Activated CD8-positive, alpha-beta memory T cell treated with anti-CD3 and anti-CD28 coated beads for 36 hours (primary cell): Measurements from ENCODE around the gene PFN3. TPM values are rescaled to one million over a fixed set of nuclear protein-coding genes. Genes with fewer than 3 reads are reported as not detected.

Experiments
- CTCF ChIA-PET: fragments of 350-600 bp; sonication (Branson Sonifier 250); formaldehyde crosslinking; loops from one replicate; lab custom pipeline; 2021; ENCODE audit warnings: antibody characterized with exemption; lab: Charles Lee
- POLR2A ChIA-PET: fragments of 350-600 bp; sonication (Branson Sonifier 250); formaldehyde crosslinking; loops from one replicate; lab custom pipeline; 2021; ENCODE audit warnings: antibody characterized with exemption; lab: Charles Lee
- total RNA-seq, 2 experiments: library from RNA; stranded (reverse); gene quantifications; one replicate each; pipeline ENCODE4 v1.2.3, GENCODE V29; 2021

The PFN3 gene
- total RNA-seq, 2 experiments from 2014 or later = not detected

DNA sequence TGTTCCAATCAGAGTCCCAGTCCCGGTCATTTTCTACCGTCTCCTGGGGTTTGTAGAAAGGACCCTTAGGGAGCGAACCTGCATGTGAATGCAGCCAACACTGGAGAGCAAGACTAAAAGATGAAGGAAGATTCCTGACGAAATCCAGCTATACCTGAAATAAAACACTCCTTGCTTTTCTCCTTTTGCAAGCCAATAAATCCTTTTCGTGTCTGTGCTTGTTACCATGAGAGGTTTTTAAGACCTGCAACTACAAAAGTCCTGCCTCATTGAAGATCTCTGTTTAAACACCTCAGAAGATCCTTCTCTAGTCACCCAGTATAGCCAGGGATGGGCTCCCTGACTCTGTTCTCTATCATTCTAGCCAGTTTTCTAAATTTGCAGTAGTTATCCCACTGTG lies 26.2 kb downstream of the PFN3 start:
- CTCF ChIA-PET = interaction anchor here (1.2 to 11.9 kb wide), 4 partner anchors 13 to 57 kb away, joined by 3 to 132 read pairs (median 20); partner anchors contain the start of gene SLC34A1
- POLR2A ChIA-PET = no interaction called here

DNA sequence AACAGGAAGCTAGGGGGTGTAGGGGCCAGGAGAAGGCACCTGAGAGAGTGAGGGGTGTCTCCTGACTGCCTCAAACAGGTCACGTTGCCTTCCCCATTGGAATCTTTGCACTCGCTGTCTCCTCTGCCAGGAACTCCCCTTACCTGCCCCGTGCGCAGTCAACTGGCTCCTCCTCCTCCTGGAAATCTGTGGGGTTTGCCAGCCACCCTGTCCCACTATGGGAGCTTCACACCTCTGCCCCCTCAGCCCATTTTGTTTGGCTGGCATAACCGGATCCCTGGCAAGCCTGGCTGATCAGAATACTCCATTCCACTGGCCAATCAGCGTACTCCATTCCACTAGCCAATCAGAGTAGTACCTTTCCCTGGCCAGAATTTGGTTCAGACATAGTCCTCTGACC lies 26.7 kb downstream of the PFN3 start:
- ChIA-PET CTCF (interaction anchor here (0.9 to 11.9 kb wide), 7 partner anchors 10 to 82 kb away, joined by 3 to 132 read pairs (median 7); partner anchors contain the start of gene SLC34A1), POLR2A (interaction anchor here (0.7 kb wide), 1 partner anchor 9 kb away, joined by 5 read pairs; no protein-coding TSS in a partner anchor)

DNA sequence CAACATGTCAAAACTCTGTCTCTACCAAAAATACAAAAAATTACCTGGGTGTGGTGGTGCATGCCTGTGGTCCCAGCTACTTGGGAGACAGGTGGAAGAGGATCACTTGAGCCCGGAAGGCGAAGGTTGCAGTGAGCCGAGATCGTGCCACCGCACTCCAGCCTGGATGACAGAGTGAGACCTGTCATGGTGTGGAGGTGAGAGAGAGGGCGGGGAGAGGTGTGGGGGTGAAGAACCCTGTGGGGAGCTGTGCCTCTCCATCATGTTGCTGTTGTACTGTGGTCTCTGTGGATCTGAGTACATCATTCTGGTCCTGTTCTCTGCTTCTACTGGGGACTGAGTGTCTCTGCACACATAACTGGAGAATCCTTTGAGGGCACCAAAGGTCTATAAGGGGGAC lies 27.6 kb downstream of the PFN3 start:
- POLR2A ChIA-PET = interaction anchor here (0.7 to 1.5 kb wide), 3 partner anchors 10 to 17 kb away, joined by 4 to 5 read pairs (median 5); no protein-coding TSS in a partner anchor
- CTCF ChIA-PET = interaction anchor here (0.7 to 11.9 kb wide), 9 partner anchors 11 to 83 kb away, joined by 3 to 132 read pairs (median 6); partner anchors contain the start of genes GRK6, LMAN2 and SLC34A1

DNA sequence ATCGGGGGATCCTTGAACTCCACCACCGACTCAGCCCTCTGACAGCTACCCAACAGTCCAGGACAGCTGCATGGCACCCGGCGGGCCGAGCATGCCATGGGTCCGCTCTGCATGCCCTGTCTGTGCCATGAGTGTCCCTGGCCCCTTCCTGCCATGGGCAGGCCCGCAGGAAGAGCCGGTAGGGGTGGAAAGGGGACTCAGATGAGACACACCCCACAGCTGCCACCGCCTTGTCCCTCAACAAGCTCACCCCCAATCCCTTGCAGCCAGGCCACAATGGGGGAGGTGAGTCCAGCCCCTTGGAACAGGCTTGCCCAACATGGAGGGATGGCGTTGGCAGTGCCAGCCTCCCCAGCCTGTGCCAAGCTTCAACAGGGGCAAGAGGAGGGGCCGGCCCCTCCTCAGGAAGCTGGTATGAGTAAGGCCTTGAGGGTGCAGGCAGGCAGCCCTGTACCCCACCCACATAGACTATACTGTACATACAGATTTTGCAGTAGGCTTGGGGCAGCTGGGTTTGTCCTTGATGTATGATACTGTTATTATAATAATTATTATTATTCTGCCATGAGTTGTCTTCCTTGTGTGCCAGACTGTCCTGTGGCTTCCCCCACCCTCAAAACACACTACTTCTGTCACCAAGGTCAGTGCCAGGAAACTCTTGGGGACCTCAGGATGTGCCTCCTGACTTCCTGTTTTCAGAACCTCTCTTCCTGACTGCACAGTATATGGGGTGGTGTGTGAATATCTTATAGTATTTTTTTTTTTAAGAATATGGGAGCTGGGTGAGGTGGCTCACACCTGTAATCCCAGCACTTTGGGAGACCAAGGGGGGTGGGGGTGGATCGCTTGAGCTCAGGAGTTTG lies 28.2 kb downstream of the PFN3 start:
- ChIA-PET CTCF (interaction anchor here (0.7 to 11.9 kb wide), 9 partner anchors 11 to 83 kb away, joined by 3 to 132 read pairs (median 6); partner anchors contain the start of genes GRK6, LMAN2 and SLC34A1), POLR2A (interaction anchor here (0.6 to 1.5 kb wide), 8 partner anchors 11 to 126 kb away, joined by 3 to 5 read pairs (median 4); no protein-coding TSS in a partner anchor)

DNA sequence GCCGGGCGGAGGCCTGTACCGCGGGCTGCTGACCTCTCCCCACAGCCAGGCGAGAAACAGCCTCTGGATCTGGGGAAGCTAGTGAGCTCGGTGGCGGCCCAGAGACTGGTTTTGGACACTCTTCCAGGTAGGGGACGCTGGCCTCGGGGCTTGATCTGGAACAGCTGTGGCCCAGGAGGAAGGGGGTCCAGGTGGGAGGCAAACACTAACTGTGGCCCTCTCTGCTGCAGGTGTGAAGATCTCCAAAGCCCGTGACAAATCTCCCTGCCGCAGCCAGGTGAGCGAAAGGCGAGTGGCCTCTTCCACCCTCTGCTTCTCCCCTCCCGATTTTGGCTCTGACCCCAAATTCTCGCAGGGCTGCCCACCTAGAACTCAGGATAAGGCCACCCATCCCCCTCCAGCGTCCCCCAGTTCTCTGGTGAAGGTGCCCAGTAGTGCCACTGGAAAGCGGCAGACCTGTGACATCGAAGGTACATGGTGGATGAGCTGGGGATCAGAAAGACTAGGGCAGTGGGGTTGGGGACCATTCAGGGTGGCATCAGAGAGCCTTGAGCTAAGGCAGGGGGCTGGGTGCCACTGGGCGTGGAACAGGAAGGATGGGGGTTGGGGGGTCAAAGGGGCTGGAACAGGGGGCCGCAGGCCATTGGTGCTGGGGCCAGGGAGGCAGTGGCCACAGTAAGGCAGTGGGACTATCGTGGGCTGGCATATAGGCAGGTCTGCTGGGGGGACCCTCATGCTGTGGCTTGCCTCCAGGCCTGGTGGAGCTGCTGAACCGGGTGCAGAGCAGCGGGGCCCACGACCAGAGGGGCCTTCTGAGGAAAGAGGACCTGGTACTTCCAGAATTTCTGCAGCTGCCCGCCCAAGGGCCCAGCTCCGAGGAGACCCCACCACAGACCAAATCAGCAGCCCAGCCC lies 29.1 kb downstream of the PFN3 start:
- ChIA-PET POLR2A (interaction anchor here (0.6 to 1.5 kb wide), 8 partner anchors 18 to 127 kb away, joined by 3 to 6 read pairs (median 4); no protein-coding TSS in a partner anchor), CTCF (interaction anchor here (0.5 to 11.9 kb wide), 13 partner anchors 7 to 84 kb away, joined by 3 to 132 read pairs (median 6); partner anchors contain the start of genes LMAN2 and SLC34A1)

DNA sequence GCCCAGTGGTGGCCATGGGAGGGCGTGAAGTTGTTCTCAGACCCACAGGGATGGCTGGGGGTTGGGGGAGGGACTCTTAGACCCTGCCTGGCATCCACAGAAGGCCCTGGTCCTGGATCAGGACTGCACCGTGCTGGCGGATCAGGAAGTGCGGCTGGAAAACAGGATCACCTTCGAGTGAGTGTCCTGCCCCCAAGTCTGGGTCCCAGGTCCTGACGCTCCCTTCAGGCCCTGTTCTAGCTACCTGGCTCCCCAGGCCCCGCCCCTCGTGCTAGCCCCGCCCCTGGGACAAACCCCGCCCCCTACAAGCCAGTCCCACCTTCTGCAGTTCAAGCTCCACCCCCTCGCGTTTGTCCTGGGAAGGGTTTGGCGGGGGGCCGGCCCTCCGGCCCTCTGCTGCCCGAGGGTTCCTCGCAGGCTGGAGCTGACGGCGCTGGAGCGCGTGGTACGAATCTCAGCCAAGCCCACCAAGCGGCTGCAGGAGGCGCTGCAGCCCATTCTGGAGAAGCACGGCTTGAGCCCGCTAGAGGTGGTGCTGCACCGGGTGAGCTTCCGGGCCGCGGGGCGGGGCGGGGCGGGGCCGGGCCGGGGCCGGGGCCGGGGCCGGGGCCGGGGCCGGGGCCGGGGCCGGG lies 29.9 kb downstream of the PFN3 start:
- ChIA-PET POLR2A (interaction anchor here (0.9 to 1.3 kb wide), 3 partner anchors 9 to 56 kb away, joined by 3 to 6 read pairs (median 4); no protein-coding TSS in a partner anchor), CTCF (interaction anchor here (0.5 to 11.9 kb wide), 15 partner anchors 8 to 131 kb away, joined by 3 to 132 read pairs (median 4); partner anchors contain the start of genes LMAN2 and SLC34A1)

DNA sequence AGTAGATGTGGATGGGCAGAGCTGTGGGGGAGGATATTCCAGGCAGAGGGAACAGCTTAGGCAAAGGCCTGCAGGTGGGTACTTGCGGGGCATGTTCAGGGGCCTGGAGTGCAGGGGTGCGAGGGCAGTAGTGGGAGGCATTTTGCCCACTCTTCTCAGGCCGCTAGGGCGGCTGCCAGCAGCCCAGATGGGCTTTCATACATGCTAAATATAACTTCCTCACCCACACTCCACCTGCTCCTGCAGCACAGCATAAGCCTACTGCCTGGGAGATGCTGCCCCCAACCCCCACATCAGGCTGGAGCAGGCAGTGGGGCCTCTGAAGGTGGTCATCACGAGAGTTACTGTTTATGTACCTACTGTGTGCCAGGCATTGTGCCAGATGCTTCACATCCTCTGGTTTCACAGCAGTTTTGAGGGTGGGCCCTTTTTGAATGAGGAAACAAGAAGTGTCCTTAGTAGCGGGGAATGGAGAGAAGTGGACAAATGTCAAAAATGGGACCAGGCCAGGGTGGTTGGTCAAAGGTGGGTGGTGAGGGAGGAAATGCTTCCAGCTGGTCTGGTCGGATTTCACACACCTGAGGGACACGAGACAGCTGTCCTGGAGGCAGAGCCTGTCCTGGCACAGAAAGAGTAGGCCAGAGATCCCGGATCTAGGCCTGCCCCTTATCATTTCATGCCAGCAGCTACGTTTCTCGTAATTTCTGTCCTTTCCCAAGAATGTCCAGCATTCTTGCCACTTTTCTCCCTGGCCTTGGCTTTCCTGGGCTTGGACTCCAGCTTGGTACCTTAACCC lies 30.6 kb downstream of the PFN3 start:
- ChIA-PET POLR2A (interaction anchor here (0.6 to 1.3 kb wide), 3 partner anchors 8 to 20 kb away, joined by 3 to 6 read pairs (median 3); no protein-coding TSS in a partner anchor), CTCF (interaction anchor here (0.7 to 11.9 kb wide), 18 partner anchors 9 to 131 kb away, joined by 3 to 132 read pairs (median 4); partner anchors contain the start of genes LMAN2 and SLC34A1)

DNA sequence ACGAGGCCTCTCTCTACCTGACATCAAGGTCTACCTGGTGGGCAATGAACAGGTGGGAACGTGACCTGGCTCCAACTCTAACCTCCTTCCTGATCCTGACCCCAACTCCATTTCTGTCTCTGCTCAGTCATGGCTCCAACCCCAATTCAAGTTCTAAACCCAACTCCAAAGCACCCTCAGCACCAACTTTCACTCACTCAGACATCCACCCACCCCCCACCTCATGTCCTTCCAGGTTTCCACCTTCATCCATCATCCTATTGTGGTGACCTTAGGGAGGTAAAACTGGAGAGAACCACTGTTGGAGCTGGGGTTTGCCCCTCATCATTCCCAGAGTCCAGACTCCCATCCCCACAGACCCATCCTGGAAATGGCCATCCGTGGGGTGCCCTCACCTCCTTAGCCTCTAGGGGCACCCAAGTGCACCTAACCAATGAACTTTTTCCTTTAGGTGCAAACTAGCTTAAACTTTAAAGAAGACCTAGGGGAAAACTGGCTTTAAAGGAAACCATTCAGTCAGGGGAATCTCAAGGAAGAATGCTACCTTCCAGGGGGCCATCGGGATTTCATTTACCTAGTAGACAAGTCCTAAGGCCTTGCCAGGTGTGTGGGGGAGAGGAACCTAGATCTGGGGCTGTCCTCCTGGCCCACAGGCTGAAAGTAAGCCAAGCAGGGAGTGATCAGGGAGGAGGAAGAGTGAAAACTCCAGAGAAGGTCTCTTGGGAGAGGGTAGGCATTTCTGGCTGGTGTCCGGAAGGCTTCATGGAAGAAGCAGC lies 31.4 kb downstream of the PFN3 start:
- POLR2A ChIA-PET = interaction anchor here (0.6 kb wide), 1 partner anchor 20 kb away, joined by 3 read pairs; no protein-coding TSS in a partner anchor
- CTCF ChIA-PET = interaction anchor here (0.7 to 11.9 kb wide), 10 partner anchors 8 to 88 kb away, joined by 3 to 132 read pairs (median 4); partner anchors contain the start of gene SLC34A1

DNA sequence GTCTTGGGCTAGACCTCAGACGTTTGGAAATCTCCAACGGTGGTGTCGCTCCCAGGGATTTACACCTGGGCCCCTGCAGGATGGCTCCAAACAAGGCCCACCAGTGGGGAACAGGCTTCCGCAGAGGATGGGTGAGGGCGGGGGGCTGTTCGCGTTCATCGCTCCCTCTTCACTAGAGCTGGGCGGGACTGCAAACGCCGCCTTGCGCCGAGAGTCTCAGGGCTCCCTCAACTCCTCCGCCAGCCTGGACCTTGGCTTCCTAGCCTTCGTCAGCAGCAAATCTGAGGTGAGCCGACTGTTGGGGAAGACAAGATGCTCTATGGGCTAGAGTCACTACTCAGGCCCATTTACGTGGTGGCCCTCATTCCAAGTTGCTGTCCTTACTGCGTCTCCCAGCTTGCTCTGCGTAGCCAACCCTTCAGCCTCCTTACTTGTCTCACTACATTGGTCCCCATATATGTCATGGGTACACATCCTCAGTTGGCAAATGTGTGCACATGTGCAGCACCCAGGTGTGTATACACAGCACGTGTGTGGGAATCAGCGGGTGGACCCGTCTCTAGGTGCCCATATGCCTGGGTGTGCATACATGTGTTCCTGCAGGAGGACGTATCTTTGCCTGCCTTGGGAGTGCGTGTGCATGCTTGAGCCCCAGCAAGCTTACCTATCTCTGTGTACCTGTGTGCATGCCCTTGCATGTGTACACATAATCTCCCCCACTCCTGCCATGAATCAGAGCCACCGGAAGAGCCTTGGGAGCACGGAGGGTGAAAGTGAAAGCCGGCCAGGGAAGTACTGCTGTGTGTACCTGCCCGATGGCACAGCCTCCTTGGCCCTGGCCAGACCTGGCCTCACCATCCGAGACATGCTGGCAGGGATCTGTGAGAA lies 32.2 kb downstream of the PFN3 start:
- CTCF ChIA-PET = interaction anchor here (1.0 to 11.9 kb wide), 7 partner anchors 11 to 89 kb away, joined by 3 to 132 read pairs (median 5); partner anchors contain the start of gene SLC34A1

DNA sequence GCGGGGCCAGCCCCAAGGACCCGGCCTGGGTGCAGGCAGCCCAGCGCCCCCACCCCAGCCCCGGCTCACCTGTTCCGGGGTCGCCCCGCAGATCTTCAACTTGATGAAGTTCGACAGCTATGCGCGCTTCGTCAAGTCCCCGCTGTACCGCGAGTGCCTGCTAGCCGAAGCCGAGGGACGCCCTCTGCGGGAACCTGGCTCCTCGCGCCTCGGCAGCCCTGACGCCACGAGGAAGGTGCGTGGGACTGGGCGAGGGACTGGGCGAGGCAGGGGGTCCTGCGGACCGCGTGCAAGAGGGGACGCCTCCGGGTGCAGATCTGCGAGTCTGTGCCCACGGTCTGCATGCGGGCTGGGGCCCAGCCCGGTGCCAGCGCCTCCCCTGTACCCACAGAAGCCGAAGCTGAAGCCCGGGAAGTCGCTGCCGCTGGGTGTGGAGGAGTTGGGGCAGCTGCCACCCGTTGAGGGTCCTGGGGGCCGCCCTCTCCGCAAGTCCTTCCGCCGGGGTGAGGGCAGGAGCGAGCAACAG lies 33.1 kb downstream of the PFN3 start:
- ChIA-PET CTCF (interaction anchor here (0.9 to 11.9 kb wide), 6 partner anchors 11 to 88 kb away, joined by 4 to 132 read pairs (median 12); partner anchors contain the start of gene SLC34A1), POLR2A (no interaction called here)

More for the DNA sequence above, 32.2 kb downstream of the PFN3 start:
- POLR2A ChIA-PET = no interaction called here

DNA sequence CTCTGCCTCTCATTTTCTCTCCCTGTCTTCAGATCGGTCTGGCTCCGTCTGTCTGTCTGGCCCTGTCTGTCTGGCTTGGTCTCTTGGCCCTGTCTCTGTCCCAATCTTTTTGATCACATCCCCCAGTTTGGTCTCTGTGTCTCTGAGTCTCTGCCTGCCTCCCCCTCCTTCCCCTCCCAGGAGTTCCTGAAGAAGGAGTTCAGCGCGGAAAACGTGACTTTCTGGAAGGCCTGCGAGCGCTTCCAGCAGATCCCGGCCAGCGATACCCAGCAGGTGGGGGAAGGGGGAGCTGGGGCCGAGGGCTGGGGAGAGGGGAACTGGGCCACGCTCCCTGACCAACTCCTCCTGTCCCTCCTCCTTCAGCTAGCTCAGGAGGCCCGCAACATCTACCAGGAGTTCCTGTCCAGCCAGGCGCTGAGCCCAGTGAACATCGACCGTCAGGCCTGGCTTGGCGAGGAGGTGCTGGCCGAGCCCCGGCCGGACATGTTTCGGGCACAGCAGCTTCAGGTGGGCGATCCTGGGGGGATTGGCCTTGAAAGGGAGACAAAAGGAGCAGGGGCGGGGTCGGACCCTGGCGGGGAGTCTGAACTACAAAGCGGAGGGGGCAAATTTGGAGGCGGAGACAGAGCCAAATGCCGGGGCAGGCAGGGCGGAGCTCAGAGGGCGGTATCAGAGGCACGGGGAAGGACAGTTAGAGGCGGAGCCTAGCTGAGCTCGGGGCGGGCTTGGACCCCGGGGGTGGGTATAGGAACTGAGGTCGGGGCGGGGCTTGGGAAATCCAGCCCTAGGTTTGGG lies 33.7 kb downstream of the PFN3 start:
- ChIA-PET POLR2A (interaction anchor here (1.2 kb wide), 1 partner anchor 10 kb away, joined by 3 read pairs; the partner anchor contains the start of gene RGS14), CTCF (interaction anchor here (0.9 to 11.9 kb wide), 6 partner anchors 12 to 88 kb away, joined by 4 to 132 read pairs (median 12); partner anchors contain the start of gene SLC34A1)

DNA sequence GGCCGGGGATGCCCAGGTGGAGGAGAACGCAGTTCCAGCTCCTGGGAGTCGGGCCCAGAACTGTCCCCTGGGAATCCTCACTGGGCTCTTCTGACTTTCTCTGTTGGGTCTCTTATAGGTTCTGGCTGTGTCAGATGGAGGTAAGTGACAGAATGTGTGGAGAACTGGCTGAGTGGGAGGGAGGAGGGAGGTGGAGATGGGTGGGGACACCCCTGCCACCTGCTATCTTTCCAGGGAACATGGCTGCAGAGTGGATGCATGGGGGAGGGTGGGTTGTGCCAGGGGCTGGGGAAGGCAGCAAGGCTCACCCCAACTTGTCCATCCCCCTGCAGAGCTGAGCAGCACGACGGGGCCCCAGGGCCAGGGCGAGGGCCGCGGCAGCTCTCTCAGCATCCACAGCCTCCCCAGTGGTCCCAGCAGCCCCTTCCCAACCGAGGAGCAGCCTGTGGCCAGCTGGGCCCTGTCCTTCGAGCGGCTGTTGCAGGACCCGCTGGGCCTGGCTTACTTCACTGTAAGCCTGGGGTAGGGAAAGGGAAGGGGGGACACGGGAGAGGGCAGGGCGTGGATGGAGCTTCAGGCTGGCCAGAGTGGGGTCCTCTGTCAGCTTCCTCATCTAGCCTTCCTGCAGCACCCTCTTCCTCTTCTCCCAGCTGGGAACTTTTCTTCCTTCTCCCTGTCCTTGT lies 34.5 kb downstream of the PFN3 start:
- CTCF ChIA-PET = interaction anchor here (1.3 to 11.9 kb wide), 5 partner anchors 13 to 89 kb away, joined by 4 to 132 read pairs (median 19); partner anchors contain the start of gene SLC34A1
- POLR2A ChIA-PET = interaction anchor here (1.2 kb wide), 1 partner anchor 9 kb away, joined by 3 read pairs; the partner anchor contains the start of gene RGS14
